Keratinocyte (primary cell): ENCODE measurements around the gene HIVEP2.

Source experiments
- CTCF ChIP-seq, 3 experiments: IDR thresholded peaks in 1 of 3; conservative IDR thresholded peaks in 1 of 3; optimal IDR thresholded peaks in 1 of 3; 2 replicates in 2 of 3; 3 replicates in 1 of 3; pipeline versions ENCODE3 to v1.5.1; 2011; ENCODE audit warnings: low read length in 3 of 3, mild to moderate bottlenecking in 3 of 3, moderate library complexity in 2 of 3, control low read depth in 1 of 3, inconsistent platforms in 1 of 3; ENCODE audit not compliant: insufficient read depth in 2 of 3; ENCODE audit errors: extremely low read depth in 1 of 3
- EZH2 ChIP-seq: IDR thresholded peaks from one replicate; pipeline ENCODE4 v1.6.1; 2012; ENCODE audit warnings: inconsistent platforms, mild to moderate bottlenecking, low read length, moderate library complexity

- TF ChIP-seq EZH2 (no peak), CTCF (optimal IDR thresholded peaks at IDR 0.05 in 1 of 3, IDR thresholded peaks at IDR 0.05 in 1 of 3, conservative IDR thresholded peaks at IDR 0.05 in 1 of 3; ENCODE audit: extremely low read depth in 1 of 3, insufficient read depth in 2 of 3, low read length in 3 of 3) (no peak)
Observed at GRCh38 chr6:142927904-142928303, 17.1 kb downstream of the HIVEP2 start.
